ENCODE data around the gene PUM1.
"Not testable (repeated sequence)": the region's sequence is repeated elsewhere in the genome, so short reads cannot be mapped to it uniquely, and the experiment has no call there.

Gene PUM1

GRCh38 chr1:30995990-30996612 is 69.4 kb downstream of the PUM1 start:
- no peak for DNase-seq (ENCODE audit: low read depth)

GRCh38 chr1:30991862-30992606 is 73.5 kb downstream of the PUM1 start:
- no peak for DNase-seq (ENCODE audit: low read depth)

DNA sequence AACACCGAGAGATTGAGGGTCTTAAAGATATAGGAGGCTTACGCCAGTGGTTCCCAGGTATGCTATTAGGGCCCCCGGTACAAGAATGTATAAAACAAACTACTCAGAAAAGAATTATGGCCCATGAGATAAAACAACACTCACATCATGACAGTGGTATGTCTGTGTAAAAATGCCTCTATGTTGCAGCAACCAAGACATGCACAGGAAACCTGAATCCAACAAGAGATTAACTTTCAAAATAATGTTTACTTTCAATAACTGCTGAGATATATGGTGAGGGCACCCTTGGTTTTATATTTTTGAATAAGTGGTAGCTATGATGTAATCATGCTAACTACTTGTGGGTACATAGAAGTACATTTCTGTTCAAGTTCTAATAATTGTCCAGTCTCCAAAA is 74.9 kb downstream of the PUM1 start:
- DNase-seq (ENCODE audit: low read depth): no peak

DNA sequence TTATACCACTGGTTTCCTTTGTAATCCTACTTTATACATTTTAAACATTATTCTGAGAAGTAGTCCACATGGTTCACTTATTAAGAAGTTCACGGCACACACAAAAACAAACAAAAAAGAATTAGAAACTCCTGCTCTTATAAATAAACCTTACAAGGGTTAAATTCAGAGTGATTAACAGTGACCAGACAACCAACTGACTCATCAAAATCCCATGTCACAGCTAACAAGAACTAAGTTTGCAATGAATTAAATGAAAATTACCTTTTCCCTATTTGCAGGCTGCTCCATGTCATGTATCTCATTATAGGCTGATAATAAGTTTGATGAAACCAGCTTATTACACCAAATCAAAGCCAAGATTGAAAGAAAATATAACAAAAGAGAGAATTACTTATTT is 77.5 kb downstream of the PUM1 start:
- DNase-seq (ENCODE audit: low read depth): no peak

GRCh38 chr1:30986755-30987154 is 78.8 kb downstream of the PUM1 start:
- DNase-seq (ENCODE audit: low read depth): no peak

DNA sequence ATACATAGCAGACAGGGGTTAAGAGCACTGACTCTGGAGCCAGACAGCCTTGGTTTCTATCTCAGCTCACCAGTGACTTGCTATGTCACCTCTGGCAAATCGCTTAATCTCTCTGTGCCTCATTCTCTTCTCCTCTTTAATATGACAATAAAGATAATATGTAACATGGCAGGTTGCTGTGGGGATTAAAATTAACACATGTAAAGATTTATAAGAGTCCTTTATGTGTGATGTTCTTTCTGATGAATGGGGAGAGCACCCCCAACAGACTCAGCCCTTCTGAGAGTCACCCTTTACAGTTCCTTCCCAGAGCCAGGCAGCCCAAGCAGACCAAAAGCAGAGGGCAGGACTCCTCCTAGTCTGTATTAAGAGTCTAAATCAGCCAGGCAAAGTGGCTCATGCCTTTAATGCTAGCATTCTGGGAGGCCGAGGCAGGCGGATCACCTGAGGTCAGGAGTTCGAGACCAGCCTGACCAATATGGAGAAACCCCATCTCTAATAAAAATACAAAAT is 80.5 kb downstream of the PUM1 start:
- DNase-seq (ENCODE audit: low read depth): no peak

DNA sequence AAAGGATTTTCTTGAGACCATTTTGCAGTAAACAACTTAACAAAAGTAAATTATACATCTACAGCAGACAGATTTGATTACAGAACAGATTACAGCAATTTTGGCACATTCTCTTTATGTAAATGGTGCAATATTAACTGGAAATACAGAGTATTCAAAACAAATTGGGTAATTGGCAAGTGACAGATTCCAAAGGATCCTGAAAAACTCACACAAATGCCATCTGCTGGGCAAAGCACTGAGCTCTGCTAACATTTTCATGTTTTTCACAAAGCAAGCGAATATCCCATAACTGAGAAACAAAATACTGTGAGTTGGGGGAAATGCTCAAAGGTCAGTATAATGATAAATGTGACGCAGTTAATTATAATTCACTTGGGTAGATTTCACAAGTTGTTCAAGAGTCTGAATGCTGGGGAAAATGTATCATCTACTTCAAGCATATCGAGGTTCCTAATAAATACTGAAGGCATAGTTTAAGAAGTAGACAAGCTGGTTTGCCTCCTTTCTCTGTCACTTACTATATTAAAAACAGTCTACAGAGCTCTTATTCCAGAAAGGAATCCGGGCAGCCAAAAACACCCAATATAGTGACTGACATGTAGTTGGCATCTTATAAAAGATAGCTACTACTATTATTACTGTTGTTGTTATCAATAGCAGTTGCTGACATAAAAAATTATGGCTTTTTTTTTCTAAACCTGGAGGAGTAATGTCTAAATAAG is 81.2 kb downstream of the PUM1 start:
- DNase-seq (ENCODE audit: low read depth): no peak

GRCh38 chr1:30982937-30983336 is 82.6 kb downstream of the PUM1 start:
- no peak for DNase-seq (ENCODE audit: low read depth)

- no peak for DNase-seq (ENCODE audit: low read depth)
These were observed 83.1 kb downstream of the PUM1 start for GRCh38 chr1:30982431-30982830.

DNA sequence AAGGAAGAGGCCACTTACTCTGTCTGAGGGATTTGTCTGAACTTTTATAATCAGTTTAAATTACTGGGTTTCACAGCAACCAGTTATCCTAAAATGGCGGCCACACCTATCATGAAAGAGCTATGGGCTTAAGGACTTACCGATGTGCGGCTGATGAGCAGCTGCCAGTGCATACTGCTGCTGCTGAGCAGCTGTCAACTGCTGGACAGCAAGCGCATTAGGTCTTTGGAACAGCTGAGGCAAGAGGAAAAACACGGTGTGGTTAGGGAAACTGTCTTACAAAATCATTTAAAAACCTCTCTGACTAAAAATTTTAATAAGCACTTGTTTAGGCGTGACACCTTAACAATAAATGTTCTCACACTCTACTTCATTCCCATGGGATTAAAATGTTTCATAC is 84.3 kb downstream of the PUM1 start:
- DNase-seq (ENCODE audit: low read depth): no peak

DNA sequence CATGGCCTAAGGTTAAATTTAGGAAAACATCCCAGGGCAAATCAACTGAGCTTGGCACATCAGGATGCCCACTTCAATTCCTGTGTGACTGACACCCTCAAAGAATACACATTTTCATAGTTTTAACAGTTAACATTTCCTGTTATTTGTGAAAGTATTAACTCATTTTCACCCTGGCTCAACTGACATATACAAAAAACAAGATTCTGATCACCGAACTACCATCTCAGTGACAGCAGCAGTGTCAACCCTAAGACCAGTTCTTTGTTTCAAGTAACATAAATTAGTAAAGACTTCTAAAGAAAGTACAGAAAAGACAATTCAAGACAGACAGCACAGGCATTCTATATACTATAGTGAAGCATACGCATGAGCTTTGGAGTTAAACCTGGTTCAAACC is 88.0 kb downstream of the PUM1 start:
- DNase-seq (ENCODE audit: low read depth): no peak

DNA sequence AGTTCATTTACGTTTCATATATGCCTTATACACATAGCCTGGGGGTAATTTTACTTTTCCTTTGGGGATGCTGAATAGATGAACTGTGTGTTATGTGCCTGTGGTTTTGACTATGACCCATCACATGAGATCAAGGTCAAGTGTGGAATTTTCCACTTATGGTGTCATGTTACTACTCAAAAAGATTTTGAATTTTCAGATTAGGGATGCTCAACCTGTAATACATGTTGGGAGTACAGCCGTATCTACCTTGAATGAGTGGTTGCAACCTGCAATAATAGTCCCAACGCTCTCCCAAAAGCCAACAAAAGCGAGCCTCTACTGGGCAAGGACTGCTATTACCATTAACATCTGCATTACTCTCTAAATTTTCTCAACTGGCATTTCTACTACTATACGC is 88.4 kb downstream of the PUM1 start:
- DNase-seq (ENCODE audit: low read depth): no peak

DNA sequence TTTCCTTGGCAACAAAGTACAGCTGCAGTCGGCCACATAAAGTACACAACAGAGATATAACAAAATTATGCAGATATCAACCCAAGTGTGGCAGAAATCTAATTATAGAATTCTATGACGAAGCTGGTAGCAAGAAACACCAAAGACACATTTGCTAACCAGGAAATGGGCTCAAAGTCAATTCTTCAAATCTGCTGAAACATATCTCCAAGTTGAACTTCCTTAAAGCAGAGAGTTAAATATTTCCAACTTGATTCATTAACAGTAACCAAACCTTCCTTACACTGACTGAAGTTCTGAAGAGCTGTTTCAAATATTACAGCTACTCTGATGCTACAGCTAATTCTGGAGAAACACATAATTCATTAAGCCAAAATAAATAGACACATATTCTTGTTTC is 89.4 kb downstream of the PUM1 start:
- no peak for DNase-seq (ENCODE audit: low read depth)

- DNase-seq (ENCODE audit: low read depth): no peak
These were observed 90.3 kb downstream of the PUM1 start for GRCh38 chr1:30975217-30975616.

DNA sequence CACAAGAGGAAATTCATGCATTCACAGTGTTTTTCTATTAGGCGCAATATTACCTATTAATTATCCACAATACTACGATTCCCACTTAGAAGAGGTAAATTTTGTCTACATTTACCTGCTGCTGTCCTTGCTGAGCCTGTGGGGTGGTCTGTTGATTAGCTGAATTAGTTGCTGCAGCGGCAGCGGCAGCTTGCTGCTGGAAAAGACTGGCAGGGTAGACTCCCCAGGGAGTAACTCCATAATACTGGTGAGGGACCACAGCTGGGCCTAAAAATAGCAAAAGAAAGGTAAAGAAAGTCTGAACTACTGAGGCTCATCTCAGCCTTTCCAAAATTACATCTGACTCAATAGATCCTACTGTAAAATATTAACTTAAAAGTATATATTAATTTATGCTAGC is 91.0 kb downstream of the PUM1 start:
- no peak for DNase-seq (ENCODE audit: low read depth)

DNA sequence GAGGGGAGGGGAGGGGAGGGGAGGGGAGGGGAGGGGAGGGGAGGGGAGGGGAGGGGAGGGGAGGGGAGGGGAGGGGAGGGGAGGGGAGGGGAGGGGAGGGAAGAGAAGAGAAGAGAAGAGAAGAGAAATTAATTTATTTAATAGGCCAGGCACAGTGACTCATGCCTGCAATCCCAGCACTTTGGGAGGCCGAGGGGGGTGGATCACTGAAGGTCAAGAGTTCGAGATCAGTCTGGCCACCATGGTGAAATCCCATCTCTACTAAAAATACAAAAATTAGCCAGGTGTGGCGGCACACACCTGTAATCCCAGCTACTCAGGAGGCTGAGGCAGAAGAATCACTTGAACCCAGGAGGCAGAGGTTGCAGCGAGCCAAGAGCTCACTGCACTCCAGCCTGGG is 93.2 kb downstream of the PUM1 start:
- not testable (repeated sequence) for DNase-seq (ENCODE audit: low read depth)

- DNase-seq (ENCODE audit: low read depth): no peak
These were observed 94.0 kb downstream of the PUM1 start for GRCh38 chr1:30971496-30971895.

- no peak for DNase-seq (ENCODE audit: low read depth)
These were observed 95.6 kb downstream of the PUM1 start for GRCh38 chr1:30969903-30970302.

GRCh38 chr1:30968220-30968971 is 97.1 kb downstream of the PUM1 start:
- no peak for DNase-seq (ENCODE audit: low read depth)

DNA sequence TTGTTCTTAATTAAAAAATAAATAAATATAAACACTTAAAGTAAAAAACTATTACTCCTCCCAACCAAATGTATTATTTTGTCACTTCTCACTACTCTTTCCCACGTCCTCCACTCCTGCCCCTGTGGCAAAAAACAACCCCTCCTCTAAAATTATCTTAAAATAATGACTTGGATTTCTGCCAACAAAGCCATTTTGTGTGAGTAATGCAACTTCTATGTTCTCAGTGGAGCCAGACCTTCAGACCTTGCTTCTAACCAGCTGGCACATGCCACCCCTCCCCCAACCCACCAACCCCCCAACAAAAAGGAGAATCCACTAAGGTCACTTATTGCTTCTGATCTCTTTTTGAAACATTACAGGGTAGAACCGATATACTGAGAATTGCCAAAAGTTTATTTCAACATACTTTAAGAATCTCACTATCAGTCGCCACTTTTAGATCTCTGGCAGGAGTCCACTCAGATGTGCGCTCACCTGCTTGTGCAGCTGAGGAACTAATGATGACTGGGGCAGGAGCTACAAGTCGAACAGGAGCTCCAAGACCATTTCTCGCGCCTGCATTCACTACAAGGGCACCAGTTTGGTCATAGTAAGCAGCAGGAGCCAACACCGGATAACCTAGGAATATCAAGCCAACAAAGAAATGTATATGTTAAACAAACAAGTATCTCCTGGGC is 98.7 kb downstream of the PUM1 start:
- no peak for DNase-seq (ENCODE audit: low read depth)

DNA sequence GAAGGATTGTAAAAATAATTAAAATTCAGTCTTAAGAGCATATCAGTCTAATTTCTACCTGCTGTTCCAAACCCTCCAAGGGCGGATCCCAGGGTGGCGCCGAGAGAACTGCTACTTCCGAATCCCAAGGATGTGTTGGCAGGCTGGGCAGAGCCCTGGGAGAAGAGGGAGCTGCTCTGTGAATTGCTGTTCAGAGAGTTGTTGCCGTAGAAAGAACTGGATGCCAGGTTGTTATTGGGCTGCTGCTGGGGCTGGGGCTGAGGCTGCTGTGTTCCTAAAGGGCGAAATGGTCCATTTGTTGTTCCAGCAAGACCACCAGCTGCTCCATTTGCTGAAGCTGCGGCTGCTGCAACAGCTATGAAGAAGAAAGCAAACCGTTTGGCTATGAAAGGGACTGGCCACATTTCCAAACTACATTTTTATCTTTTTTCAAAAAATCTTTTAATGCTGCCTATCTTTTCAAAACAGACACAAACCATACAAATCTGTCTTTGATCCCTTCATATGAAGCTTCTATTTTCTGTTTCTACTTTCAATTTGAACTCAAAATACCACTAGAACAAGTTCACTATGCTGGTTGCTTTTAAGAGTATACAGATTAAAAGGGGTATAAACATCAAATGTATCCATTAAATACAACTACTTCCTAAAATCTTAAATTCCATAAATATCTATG is 99.5 kb downstream of the PUM1 start:
- no peak for DNase-seq (ENCODE audit: low read depth)
